Ovary (tissue), 3 donors: ENCODE data around the gene CTSO.

ENCODE experiments used
- EP300 ChIP-seq: sonication (generic); formaldehyde crosslinking; IDR thresholded peaks from one replicate; pipeline ENCODE4 v1.6.1; 2017; ENCODE audit warnings: antibody characterized with exemption
- POLR2A ChIP-seq: fragments of 450-650 bp; IDR thresholded peaks from one replicate; pipeline ENCODE4 v1.6.1; 2017; ENCODE audit warnings: antibody characterized with exemption, mild to moderate bottlenecking, moderate library complexity
- TF ChIP-seq, protein P1 (sequence below), 3 donors: fragments of 450-650 bp in 2 of 3; fragments of 200-600 bp in 1 of 3; IDR thresholded peaks; one replicate each; pipeline versions ENCODE4 v1.5.1 to v1.8.0; 2016 to 2022; ENCODE audit warnings: antibody characterized with exemption in 3 of 3, mild to moderate bottlenecking in 1 of 3
- donor health status: DM: no; HTN: no; CAD: no.

DNA sequence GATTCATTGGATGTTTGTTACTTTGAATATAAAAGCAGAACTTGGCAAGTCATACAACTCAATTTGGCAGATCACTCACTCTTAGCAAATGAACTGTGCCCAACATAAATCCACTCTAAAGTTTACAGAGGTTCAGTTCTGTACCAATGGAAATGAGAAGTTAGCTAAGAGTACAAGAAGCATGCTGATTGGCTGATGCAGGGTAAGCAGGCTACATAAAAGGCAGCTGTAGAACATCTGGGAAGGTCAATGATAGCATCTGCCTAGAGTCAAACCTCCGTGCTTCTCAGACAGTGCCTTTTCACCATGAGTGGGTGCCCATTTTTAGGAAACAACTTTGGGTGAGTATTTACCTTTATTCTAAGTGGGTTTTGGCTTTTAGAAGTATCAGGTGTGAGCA lies 50.2 kb downstream of the CTSO start, which contains the start of gene TDO2:
- TF ChIP-seq, protein P1, sequence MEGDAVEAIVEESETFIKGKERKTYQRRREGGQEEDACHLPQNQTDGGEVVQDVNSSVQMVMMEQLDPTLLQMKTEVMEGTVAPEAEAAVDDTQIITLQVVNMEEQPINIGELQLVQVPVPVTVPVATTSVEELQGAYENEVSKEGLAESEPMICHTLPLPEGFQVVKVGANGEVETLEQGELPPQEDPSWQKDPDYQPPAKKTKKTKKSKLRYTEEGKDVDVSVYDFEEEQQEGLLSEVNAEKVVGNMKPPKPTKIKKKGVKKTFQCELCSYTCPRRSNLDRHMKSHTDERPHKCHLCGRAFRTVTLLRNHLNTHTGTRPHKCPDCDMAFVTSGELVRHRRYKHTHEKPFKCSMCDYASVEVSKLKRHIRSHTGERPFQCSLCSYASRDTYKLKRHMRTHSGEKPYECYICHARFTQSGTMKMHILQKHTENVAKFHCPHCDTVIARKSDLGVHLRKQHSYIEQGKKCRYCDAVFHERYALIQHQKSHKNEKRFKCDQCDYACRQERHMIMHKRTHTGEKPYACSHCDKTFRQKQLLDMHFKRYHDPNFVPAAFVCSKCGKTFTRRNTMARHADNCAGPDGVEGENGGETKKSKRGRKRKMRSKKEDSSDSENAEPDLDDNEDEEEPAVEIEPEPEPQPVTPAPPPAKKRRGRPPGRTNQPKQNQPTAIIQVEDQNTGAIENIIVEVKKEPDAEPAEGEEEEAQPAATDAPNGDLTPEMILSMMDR (IDR thresholded peaks at IDR 0.05), result no peak
- TF ChIP-seq POLR2A, result no peak
- TF ChIP-seq EP300, result no peak
